Common myeloid progenitor, CD34-positive (primary cell): ENCODE results near the gene IL2RA.

ENCODE experiments used
- CTCF ChIA-PET: fragments of 350-600 bp; sonication (Branson Sonifier 250); formaldehyde crosslinking; loops from one replicate; lab custom pipeline; 2021; ENCODE audit warnings: antibody characterized with exemption; lab: Charles Lee
- POLR2A ChIA-PET: fragments of 350-600 bp; sonication (Branson Sonifier 250); formaldehyde crosslinking; loops from one replicate; lab custom pipeline; 2021; ENCODE audit warnings: antibody characterized with exemption; lab: Charles Lee
- DNase-seq, 3 donors: peaks; one replicate each; pipeline versions ENCODE4 v3.0.0 to v3.0.0-alpha.2; 2013
- H3K27ac ChIP-seq, 2 experiments: 1 replicate in 1 of 2; 2 replicates in 1 of 2; pipeline ENCODE4 v1.7.0; 2013; ENCODE audit warnings: inconsistent platforms in 2 of 2, low read length in 2 of 2, mild to moderate bottlenecking in 2 of 2, low read depth in 1 of 2, moderate library complexity in 1 of 2; ENCODE audit not compliant: severe bottlenecking in 2 of 2, insufficient read depth in 1 of 2, poor library complexity in 1 of 2
- H3K27me3 ChIP-seq, 5 experiments: replicated peaks in 2 of 5; 1 replicate in 3 of 5; 2 replicates in 2 of 5; pipeline versions ENCODE4 v1.6.1 to v1.7.0; 2013; ENCODE audit warnings: low read length in 4 of 5, mild to moderate bottlenecking in 2 of 5, moderate library complexity in 2 of 5, inconsistent platforms in 1 of 5; ENCODE audit not compliant: insufficient read depth in 5 of 5, control insufficient read depth in 4 of 5
- H3K36me3 ChIP-seq, 4 experiments: 1 replicate in 2 of 4; 2 replicates in 2 of 4; pipeline versions ENCODE4 v1.6.1 to v1.7.0; 2013; ENCODE audit warnings: low read length in 3 of 4, control low read depth in 1 of 4, mild to moderate bottlenecking in 1 of 4; ENCODE audit not compliant: control insufficient read depth in 4 of 4, insufficient read depth in 4 of 4
- H3K4me1 ChIP-seq, 4 experiments: 1 replicate in 3 of 4; 2 replicates in 1 of 4; pipeline versions ENCODE4 v1.6.1 to v1.7.1; 2013; ENCODE audit warnings: low read length in 3 of 4, mild to moderate bottlenecking in 3 of 4, control low read depth in 1 of 4, inconsistent platforms in 1 of 4, moderate library complexity in 1 of 4; ENCODE audit not compliant: control insufficient read depth in 4 of 4, insufficient read depth in 4 of 4; ENCODE audit errors: control extremely low read depth in 1 of 4
- H3K4me3 ChIP-seq, 7 experiments: 1 replicate in 4 of 7; 2 replicates in 3 of 7; pipeline versions ENCODE4 v1.5.1 to v1.7.0; 2013; ENCODE audit warnings: mild to moderate bottlenecking in 7 of 7, low read length in 6 of 7, moderate library complexity in 6 of 7, inconsistent platforms in 2 of 7, low read depth in 2 of 7, control low read depth in 1 of 7; ENCODE audit not compliant: insufficient read depth in 4 of 7, control insufficient read depth in 1 of 7; ENCODE audit errors: extremely low read depth in 1 of 7
- H3K9me3 ChIP-seq, 5 experiments: 1 replicate in 4 of 5; 2 replicates in 1 of 5; pipeline versions ENCODE4 v1.6.1 to v1.7.1; 2013; ENCODE audit warnings: low read length in 4 of 5, mild to moderate bottlenecking in 2 of 5, inconsistent platforms in 1 of 5, low read depth in 1 of 5, moderate library complexity in 1 of 5; ENCODE audit not compliant: control insufficient read depth in 4 of 5, insufficient read depth in 2 of 5; ENCODE audit errors: control extremely low read depth in 1 of 5
- WGBS: methylation state at CpG from one replicate; pipeline ENCODE4 v1.1.5; 2013; ENCODE audit not compliant: insufficient coverage; 5-methylcytosine and 5-hydroxymethylcytosine counted together

IL2RA gene

GRCh38 chr10:6048281-6049030 lies 13.7 kb downstream of the IL2RA start:
- Histone ChIP-seq H3K27me3 (no peaks in the 10 kb centered on the region), H3K27ac (no peak overlapping the region), H3K9me3 (no peaks in the 10 kb centered on the region), H3K4me1 (peaks cover 37 to 71% (median 65%) of the 10 kb centered on the region in 4 experiments), H3K4me3 (no peak overlapping the region), H3K36me3 (no peaks in the 10 kb centered on the region)
- CTCF ChIA-PET: interaction anchor here (1.1 to 8.6 kb wide), 7 partner anchors 11 to 39 kb away, joined by 3 to 77 read pairs (median 8); no protein-coding TSS in a partner anchor
- POLR2A ChIA-PET: no interaction called here
- WGBS: 100% methylated on average over 4 of the region's 7 CpGs
- no peak for DNase-seq

- DNase-seq: no peak
- Histone ChIP-seq H3K27ac (no peak overlapping the region), H3K4me3 (no peak overlapping the region), H3K4me1 (peaks cover 32 to 65% (median 58%) of the 10 kb centered on the region in 4 experiments), H3K27me3 (no peaks in the 10 kb centered on the region), H3K9me3 (no peaks in the 10 kb centered on the region), H3K36me3 (no peaks in the 10 kb centered on the region)
- WGBS: 96% methylated on average over 3 of the region's 7 CpGs
- POLR2A ChIA-PET: no interaction called here
- CTCF ChIA-PET: interaction anchor here (0.9 to 8.6 kb wide), 6 partner anchors 10 to 38 kb away, joined by 3 to 77 read pairs (median 6); no protein-coding TSS in a partner anchor
Observed at GRCh38 chr10:6047847-6048246, 14.3 kb downstream of the IL2RA start.

- WGBS: 90% methylated on average over 9 of the region's 14 CpGs
- Histone ChIP-seq H3K27me3 (no peaks in the 10 kb centered on the region), H3K9me3 (no peaks in the 10 kb centered on the region), H3K27ac (no peak overlapping the region), H3K4me3 (no peak overlapping the region), H3K36me3 (no peaks in the 10 kb centered on the region), H3K4me1 (peaks cover 29 to 56% (median 50%) of the 10 kb centered on the region in 4 experiments)
- POLR2A ChIA-PET: no interaction called here
- CTCF ChIA-PET: interaction anchor here (0.9 to 8.6 kb wide), 6 partner anchors 9 to 39 kb away, joined by 3 to 77 read pairs (median 6); no protein-coding TSS in a partner anchor
- no peak for DNase-seq
Observed at GRCh38 chr10:6046773-6047611, 15.2 kb downstream of the IL2RA start.

GRCh38 chr10:6045878-6046772 lies 16.0 kb downstream of the IL2RA start:
- H3K27ac ChIP-seq: no peak overlapping the region
- no peaks in the 10 kb centered on the region for H3K9me3 ChIP-seq
- peak overlapping the region in 2 of 7 experiments; percentile 16 to 34 for H3K4me3 ChIP-seq
- no peaks in the 10 kb centered on the region for H3K27me3 ChIP-seq
- WGBS: 71% methylated on average over 6 of the region's 9 CpGs
- peaks cover 25 to 52% (median 45%) of the 10 kb centered on the region in 4 experiments for H3K4me1 ChIP-seq
- POLR2A ChIA-PET: interaction anchor here (0.6 kb wide), 1 partner anchor 200 kb away, joined by 3 read pairs; no protein-coding TSS in a partner anchor
- CTCF ChIA-PET: interaction anchor here (0.9 to 8.6 kb wide), 7 partner anchors 8 to 40 kb away, joined by 3 to 70 read pairs (median 4); no protein-coding TSS in a partner anchor
- no peaks in the 10 kb centered on the region for H3K36me3 ChIP-seq
- no peak for DNase-seq

GRCh38 chr10:6045314-6045848 lies 16.8 kb downstream of the IL2RA start:
- DNase-seq: peak; percentile 75 to 96 (median 95)
- H3K4me3 ChIP-seq: peak overlapping the region in 4 of 7 experiments; percentile 21 to 46 (median 28)
- no peaks in the 10 kb centered on the region for H3K27me3 ChIP-seq
- 0% methylated on average over 2 of the region's 8 CpGs for WGBS
- H3K27ac ChIP-seq: no peak overlapping the region
- ChIA-PET POLR2A (interaction anchor here (0.6 kb wide), 1 partner anchor 201 kb away, joined by 3 read pairs; no protein-coding TSS in a partner anchor), CTCF (interaction anchor here (0.9 to 2.1 kb wide), 5 partner anchors 9 to 41 kb away, joined by 3 to 7 read pairs (median 4); no protein-coding TSS in a partner anchor)
- H3K36me3 ChIP-seq: no peaks in the 10 kb centered on the region
- H3K4me1 ChIP-seq: peaks cover 25 to 44% (median 38%) of the 10 kb centered on the region in 4 experiments
- H3K9me3 ChIP-seq: no peaks in the 10 kb centered on the region

- H3K4me3 ChIP-seq: peak overlapping the region in 3 of 7 experiments; percentile 23 to 46 (median 34)
- H3K4me1 ChIP-seq: peaks cover 22 to 39% (median 33%) of the 10 kb centered on the region in 4 experiments
- H3K36me3 ChIP-seq: no peaks in the 10 kb centered on the region
- POLR2A ChIA-PET: no interaction called here
- H3K27ac ChIP-seq: no peak overlapping the region
- CTCF ChIA-PET: interaction anchor here (1.0 to 2.1 kb wide), 4 partner anchors 11 to 42 kb away, joined by 3 to 7 read pairs (median 4); no protein-coding TSS in a partner anchor
- peaks cover 0 to 1% (median 0%) of the 10 kb centered on the region in 5 experiments for H3K9me3 ChIP-seq
- H3K27me3 ChIP-seq: no peaks in the 10 kb centered on the region
- DNase-seq: no peak
- WGBS: 39% methylated on average over 3 of the region's 4 CpGs
Observed at GRCh38 chr10:6044751-6045313, 17.3 kb downstream of the IL2RA start.
